Posterior vena cava (tissue), 2 donors: Measurements from ENCODE around the gene EPAS1. TPM values are rescaled to one million over a fixed set of nuclear protein-coding genes. Genes with fewer than 3 reads are reported as not detected.

Experiments
- DNase-seq: peaks from one replicate; pipeline ENCODE4 v3.0.0-alpha.2; 2020; ENCODE audit warnings: low spot score
- intact Hi-C, 2 donors: fragments of 100-400 bp; cut with DNase I; formaldehyde crosslinking; loops; one replicate each; pipeline versions ENCODE4 v1.14.1 to v1.14.2; 2022 to 2023
- total RNA-seq, 2 donors: library from RNA; stranded (reverse); fragmentation: NEBNext Ultra II Directional; extraction: Animal tissue kit (Norgen Biotek cat#: 25700); gene quantifications; one replicate each; pipeline ENCODE4 v1.2.1, GENCODE V29; 2021
- donor health status: DM: yes; HTN: yes; CAD: no.
- donor health status: DM: yes; HTN: yes; CAD: no.

EPAS1 gene
- total RNA-seq, 2 donors from 2014 or later: 374 to 478 TPM

DNA sequence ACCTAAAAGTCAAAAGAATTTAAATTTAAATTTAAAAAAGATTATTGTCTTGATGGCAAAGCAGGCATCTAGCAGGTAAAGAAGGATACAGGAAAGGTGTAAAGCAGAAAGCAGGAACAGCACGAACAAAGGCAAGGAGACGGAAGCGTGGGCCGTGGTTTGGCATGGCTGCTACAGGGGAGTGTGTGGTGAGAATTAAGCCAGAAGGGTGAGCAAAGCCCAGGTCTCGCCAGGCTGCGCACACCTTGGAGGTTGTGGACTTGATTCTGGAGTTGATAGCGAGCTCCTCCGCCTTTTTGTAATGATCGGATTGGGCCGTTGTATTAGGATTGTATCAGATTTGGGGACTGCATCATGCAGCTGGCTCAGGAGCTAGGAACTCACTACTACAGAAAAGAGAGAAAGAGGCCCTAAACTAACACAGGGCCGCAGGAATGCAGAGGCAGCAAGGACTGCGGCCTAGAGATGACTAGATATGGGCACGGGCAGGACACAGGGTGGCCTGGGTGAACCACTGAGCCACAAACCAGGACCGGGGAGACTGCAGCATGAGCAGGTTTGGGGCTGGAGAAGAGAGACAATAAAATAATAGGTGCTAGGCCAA is 110.7 kb downstream of the EPAS1 start:
- intact Hi-C loops: no loop called here
- DNase-seq: no peak

GRCh38 chr2:46409756-46410155 is 112.5 kb downstream of the EPAS1 start:
- DNase-seq: no peak
- intact Hi-C loops: no loop called here

- intact Hi-C loops: no loop called here
- DNase-seq: no peak
Observed at GRCh38 chr2:46410273-46411244, 113.4 kb downstream of the EPAS1 start.

DNA sequence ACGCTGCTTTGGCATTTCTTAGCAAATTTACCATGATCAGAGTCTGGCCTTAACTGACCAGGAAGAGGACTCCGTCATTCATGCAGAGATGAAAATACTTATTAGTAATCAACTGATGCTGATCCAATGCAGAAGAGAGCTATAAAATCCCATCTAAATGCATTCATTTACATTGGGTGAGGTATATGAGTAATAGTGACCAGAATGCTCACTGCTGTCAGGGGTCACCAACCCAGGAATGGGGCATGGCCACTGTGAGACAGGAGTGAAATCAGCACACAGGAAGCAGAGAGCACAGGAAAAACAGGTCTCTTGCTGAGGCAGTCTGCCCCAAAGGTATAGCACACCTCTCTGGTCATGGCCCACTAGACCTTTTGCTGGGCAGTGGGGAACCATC is 114.0 kb downstream of the EPAS1 start:
- intact Hi-C loops: no loop called here
- no peak for DNase-seq

DNA sequence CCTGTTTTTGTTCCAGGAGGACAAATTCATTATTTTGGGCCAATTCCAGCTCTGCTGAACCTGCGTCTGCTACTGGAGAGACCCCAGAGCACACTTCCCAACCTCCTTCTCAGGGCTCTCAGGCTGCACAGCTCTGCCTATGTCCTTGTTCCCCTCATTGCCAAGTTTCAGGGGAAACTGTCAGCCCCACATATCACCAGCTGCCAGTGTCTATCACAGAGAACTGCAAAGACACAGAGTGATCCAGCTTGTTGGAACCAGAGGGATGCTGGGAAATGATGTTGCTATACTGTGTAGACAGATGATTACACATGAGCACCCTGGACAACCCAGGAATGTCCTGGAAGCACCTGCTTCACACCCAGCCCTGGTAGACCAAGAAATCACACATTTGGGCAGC is 114.8 kb downstream of the EPAS1 start:
- no peak for DNase-seq

GRCh38 chr2:46413111-46413510 is 115.9 kb downstream of the EPAS1 start:
- no peak for DNase-seq
- intact Hi-C loops: no loop called here

More for the DNA sequence above, 114.8 kb downstream of the EPAS1 start:
- intact Hi-C loops: no loop called here

DNA sequence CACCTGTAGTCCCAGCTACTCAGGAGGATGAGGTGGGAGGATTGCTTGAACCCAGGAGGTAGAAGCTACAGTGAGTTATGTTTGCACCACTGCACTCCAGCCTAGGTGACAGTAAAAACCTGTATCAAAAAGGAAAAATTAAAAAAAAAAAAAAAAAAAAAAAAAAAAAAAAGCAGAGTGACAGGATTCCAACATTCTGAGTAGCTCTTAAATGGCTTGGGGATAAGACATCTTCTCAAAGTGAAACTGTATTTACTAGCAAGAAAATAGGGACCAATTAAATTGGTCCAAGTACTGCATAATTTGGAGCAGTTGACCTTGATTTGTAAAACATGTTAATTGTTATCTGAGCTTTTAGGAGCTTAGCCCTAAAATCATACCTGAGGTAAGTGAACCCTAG is 116.4 kb downstream of the EPAS1 start:
- intact Hi-C loops: no loop called here
- DNase-seq: no peak

DNA sequence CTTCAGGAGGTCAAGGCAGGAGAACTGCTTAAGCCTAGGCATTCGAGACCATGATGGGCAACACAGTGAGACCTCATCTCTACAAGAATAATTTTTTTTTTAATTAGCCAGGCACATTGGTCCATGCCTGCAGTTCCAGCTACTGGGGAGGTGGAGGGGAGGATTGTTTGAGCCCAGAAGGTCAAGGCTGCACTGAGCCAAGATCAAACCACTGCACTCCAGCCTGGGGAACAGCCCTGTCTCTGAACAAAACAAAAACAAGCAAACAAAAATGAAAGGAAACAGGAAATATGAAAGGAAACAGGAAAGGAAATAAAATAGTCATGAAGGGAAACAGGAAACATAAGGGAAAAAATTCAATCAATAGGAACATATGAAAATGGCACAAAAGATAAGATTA is 117.5 kb downstream of the EPAS1 start:
- no peak for DNase-seq
- intact Hi-C loops: no loop called here

DNA sequence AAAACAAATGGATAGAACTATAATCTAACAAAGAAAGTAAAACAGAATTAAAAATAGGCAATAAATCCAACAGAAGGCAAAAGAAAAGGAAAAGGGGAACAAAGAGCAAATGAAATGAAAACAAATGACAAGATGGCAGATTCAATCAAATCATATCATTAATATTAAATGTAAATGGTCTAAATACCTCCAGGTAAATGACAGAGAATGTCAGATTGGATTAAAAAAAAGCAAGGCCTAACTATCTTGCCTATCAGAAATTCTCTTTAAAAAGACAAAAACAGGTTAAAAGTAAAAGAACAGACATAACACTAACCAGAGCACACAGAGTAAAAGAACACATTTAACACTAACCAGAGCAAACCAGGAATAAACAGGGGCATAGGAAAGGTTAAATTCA is 119.1 kb downstream of the EPAS1 start:
- no peak for DNase-seq
- intact Hi-C loops: no loop called here

- DNase-seq: no peak
- intact Hi-C loops: no loop called here
Observed at GRCh38 chr2:46416739-46417403, 119.7 kb downstream of the EPAS1 start.

DNA sequence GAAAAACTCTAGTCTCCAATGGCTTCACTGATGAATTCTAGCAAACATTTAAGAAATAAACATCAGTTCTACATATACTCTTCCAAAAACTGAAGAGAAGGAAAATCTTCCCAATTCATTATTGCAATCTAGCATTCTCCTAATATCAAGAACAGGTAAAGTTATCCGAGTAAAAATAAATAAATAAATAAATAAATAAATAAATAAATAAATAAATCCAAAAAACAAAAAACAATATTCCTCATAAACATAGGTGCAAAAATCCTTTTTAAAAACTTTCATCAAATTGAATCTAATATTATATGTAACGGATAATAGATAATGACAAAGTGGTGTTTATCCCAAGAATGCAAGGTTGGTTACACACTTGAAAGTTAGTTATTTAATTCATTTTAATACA is 123.7 kb downstream of the EPAS1 start:
- intact Hi-C loops: no loop called here
- DNase-seq: no peak

GRCh38 chr2:46421361-46421760 is 124.2 kb downstream of the EPAS1 start:
- DNase-seq: no peak
- intact Hi-C loops: no loop called here

GRCh38 chr2:46422717-46423394 is 125.6 kb downstream of the EPAS1 start:
- intact Hi-C loops: no loop called here
- no peak for DNase-seq

DNA sequence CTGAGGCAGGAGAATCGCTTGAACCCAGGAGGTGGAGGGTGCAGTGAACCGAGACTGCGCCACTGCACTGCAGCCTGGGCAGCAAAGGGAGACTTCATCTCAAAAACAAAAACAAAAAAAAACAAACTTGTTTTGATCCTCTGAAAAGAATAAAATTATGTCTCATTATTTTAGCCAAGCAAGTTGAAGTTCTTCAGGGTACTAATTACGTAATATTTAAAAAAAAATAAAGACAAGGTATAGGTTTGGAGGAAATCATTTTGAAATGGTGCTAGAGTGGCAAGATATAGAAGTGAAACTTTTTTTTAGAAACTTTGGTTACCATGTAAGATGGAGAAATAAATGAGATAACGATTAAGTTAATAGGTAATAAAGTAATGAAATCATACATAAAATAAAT is 127.7 kb downstream of the EPAS1 start:
- no peak for DNase-seq
- intact Hi-C loops: no loop called here

DNA sequence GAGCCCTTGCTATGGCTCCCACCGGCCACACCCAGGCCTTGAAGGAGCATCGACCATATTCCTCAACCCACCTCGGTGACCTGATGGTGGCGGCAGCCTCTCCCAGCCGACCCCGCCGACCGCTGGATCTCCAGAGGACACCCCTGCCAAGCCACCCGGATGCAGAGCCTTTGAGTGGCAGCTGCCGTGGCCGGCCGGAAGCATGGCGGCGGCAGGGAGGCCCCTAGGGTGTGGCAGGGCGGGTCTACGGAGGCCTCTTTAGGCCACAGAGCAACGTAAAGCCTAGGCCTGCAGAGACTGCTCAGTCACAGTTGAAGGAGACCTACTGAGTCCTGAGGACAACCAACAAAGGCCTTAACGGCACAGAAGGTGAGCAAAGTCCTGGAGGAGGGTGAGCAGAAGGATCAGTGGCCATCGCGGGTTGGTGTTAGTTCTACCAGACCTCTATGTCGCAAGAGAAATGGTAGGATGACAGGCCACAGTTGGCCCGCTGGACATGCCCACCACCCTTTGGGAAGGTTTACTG is 131.8 kb downstream of the EPAS1 start:
- intact Hi-C loops: no loop called here
- DNase-seq: no peak

GRCh38 chr2:46430413-46430812 is 133.2 kb downstream of the EPAS1 start:
- intact Hi-C loops: loop anchor here in 1 of 2 donors (5.0 kb wide), 1 partner anchor 847 kb away; no protein-coding TSS in a partner anchor
- DNase-seq: no peak

DNA sequence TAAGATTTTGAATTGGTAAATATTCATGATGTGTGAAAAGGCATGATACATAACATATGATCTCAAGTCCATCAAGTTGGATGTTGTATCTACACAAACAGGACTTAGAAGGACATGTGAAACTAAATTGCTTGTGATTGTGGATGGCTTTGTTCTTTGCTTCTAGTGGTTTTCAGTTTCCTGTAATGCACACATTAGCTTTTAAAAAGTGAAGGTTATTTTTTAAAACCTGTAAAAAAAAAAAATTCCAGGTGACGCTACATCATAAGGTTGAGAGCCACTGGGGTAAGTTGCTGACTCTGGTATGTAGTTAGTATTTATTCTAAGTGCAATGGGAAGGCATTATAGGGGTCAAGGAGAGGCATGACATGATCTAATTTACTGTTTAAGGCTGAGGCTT is 133.8 kb downstream of the EPAS1 start:
- DNase-seq: no peak
- intact Hi-C loops: loop anchor here in 1 of 2 donors (5.0 kb wide), 1 partner anchor 846 kb away; no protein-coding TSS in a partner anchor

- intact Hi-C loops: loop anchor here in 1 of 2 donors (5.0 kb wide), 1 partner anchor 846 kb away; no protein-coding TSS in a partner anchor
- no peak for DNase-seq
Observed at GRCh38 chr2:46431481-46432235, 134.5 kb downstream of the EPAS1 start.
